NCI-H748 treated with DMSO at 0.1 percent for 48 hours (cell line): Measurements from ENCODE around the gene KRT75.
"Not testable (repeated sequence)": the region's sequence is repeated elsewhere in the genome, so short reads cannot be mapped to it uniquely, and the experiment has no call there.

ENCODE experiments used
- DNase-seq: peaks from one replicate; lab custom pipeline; 2025; lab: John Stamatoyannopoulos, UW

Gene KRT75

GRCh38 chr12:52415870-52416750, 18.1 kb downstream of the KRT75 start:
- no peak for DNase-seq

DNA sequence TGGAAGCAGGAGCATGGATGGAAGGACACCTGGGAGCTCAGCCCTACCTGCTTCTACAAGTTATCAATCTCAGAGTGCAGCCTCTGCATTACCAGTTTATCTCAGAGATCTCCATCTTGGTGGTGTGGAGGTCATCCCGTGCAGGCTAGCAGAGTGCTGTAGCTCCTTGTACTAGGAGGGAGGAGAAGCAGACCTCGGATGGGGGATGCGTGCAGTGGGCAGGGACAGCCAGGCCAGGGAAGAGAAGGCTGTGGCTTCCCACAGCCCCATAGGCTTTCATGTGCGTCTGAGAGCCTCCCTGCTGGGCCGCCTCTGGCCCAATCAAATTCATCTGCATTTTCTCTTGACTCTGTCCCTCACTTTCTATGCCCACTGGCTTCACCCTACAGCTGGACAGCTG, 19.2 kb downstream of the KRT75 start:
- no peak for DNase-seq

GRCh38 chr12:52413782-52414345, 20.3 kb downstream of the KRT75 start:
- no peak for DNase-seq

DNA sequence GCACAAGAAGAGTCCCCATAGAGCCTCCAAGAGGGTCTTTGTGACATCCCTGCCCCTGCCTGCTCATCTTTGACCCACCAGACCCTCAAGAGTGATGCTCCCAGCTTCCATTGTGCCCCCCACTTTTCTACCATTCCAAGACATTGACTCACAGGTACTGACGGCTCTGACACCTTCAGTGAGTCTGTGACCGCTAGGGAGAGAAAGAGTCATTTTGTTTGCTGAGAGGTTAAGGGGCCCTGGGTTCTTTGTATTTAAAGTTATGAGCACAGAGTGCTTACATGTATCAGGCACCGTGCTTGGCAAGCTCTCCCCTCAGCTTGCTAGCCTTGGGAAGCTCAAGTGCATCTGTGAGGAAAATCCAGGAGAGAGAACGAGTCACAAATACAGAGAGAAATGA, 21.0 kb downstream of the KRT75 start:
- DNase-seq: no peak

DNA sequence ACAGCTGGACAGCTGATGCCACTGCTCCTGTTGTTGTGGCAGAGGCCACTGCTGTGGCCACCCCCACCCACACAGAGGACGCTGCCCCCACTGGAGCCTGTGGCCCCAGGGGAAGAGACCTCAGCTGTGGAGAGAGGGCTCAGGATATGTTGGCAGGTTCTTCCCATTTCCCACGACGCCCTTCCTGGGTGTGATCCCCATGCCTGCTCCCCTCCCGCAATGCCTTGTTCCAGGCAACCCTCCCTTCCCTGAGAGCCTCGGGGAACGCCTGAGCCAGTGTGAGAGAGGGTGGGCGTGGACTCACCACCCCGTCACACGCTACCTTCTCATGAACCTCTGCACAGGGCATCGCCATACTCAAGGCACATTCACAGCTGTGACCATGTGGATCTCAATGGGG, 22.4 kb downstream of the KRT75 start:
- DNase-seq: no peak

DNA sequence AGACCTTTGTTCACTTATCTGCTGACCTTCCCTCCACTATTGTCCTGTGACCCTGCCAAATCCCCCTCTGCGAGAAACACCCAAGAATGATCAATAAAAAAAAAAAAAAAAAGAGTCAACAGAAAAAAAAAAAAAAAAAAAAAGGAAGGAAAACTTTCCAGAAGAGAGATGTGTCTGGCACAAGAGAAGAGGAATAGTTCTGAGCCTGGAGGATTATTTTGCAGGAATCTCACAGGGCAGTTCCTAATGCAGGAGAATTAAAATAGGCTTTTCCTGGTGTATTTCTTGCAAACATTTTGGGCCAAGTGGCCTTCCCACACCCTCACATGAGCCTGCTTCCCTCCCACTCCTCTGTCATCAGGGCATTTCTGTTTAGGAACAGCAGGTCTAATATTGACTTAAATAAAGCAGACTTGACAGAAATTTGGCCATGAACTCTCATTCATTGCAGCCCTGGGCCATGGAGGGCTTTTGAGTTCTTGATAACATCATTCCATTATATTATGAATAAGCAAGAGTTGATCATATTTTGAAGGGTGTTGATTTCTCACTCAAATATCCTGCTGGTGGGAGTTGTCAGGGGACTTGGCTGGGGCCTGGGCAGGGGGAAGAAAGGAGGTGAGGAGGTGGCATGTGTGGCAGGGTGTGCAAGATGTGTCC, 23.5 kb downstream of the KRT75 start:
- not testable (repeated sequence) for DNase-seq

DNA sequence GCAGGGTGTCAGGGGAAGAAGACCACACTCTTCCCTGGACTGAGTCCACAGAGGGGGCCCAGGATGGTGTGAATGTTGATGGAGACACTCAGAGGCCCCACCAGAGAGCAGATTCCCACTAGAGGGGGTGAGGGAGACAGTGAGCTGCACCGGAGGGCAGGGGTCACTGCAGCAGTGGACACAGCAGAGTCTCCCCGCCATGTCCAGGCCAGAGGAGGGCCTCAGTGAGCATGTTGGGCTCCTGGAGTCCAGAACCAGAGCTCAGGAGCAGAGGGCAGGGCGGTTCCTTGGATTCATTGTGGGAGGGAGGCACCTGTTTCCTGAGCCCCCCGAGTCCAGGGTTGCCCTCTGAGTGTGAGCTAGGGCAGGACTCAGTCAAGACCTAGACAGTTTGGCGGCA, 26.3 kb downstream of the KRT75 start:
- DNase-seq: no peak

GRCh38 chr12:52405922-52406385, 28.2 kb downstream of the KRT75 start, which contains the start of gene KRT82:
Gene KRT82, minus strand, starts transcription at chr12:52406335. Its CDS starts 58 bp downstream, at chr12:52406277.
- DNase-seq: no peak

DNA sequence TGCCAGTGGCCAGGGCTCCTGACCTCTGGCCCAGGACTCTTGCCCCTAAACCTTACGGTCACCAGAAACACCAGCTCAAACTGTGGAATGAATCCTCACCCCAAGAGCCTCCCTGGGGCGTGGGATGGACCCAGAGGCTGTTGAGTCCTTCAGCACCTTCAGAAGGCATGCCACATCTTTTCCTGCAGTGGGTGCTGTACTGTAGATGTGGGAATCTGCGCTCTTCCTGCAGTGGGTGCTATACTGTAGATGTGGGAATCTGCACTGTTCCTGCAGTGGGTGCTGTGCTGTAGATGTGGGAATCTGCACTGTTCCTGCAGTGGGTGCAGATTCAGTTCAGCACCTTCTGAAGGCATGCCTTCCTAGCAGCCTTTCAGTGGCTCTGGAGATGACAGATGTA, 29.2 kb downstream of the KRT75 start:
- DNase-seq: no peak

GRCh38 chr12:52403561-52403960, 30.6 kb downstream of the KRT75 start:
- DNase-seq: no peak

DNA sequence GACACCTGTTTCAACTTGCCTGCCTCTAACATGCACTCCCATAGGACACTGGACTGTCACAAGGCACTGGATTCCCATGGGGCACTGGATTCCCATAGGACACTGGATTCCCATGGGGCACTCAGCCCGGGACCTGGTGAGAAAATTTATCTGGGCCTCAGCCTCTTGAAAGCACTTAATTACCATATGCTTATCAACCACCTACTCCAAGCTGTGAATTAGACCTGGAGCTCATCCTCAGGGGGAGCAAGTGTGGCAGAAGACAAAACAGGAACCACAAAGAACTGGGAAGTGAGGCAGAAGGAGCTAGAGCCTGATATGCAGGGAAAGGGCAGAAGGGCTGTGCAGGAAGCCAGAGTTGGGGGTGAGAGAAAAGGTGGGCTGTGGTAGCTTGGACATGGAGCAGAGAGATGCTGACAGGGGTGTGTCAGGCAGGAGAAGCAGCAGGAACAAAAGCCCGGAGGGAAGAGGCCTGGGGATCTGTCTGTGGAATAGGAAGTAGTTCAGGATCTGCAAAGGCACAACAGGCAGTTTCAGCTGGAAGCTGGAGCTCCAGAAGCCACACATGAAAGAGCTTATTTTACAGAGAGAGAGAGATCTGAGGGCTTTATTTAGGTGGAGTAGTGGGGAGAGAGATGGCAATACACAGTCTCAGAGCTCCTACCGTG, 31.2 kb downstream of the KRT75 start:
- no peak for DNase-seq

GRCh38 chr12:52402377-52402776, 31.8 kb downstream of the KRT75 start:
- DNase-seq: no peak

DNA sequence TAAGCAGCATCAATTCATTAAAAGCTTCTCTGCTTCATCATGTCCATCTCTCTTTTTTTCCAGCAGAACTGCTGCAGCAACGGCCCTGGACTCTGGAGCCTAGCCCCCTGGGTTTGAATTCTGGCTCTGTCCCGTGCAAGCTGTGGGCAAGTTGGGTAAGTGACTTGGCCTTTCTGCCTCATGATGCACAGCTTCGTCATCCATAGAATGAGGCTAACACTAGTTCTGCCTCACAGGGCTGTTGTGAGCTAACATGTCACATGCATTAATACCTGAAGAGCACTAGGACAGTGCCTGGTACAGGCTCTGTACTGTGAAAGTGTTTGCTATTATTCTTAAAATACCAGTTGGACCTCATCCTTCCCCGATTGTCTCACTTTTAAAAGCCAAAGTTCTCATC, 32.2 kb downstream of the KRT75 start:
- no peak for DNase-seq

DNA sequence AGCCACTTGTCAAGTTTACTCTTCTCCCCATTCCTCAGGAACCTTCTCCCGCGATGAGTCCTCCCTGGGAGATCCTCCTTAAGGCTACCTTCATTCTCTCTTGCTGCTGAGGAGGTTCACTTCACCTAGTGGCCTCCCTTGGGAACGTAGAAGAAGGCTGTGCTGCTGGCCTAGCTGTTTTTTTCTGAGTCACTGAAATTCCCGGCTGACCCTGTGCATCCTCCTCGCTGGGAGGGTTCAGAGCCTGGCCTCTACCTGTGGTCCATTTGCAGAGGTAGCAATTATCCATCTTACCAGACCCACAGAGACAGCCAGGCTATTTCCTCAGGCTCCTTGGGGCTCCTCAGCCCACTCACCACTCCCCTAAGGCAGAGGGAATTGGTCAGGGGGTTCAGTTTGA, 32.6 kb downstream of the KRT75 start:
- DNase-seq: no peak

DNA sequence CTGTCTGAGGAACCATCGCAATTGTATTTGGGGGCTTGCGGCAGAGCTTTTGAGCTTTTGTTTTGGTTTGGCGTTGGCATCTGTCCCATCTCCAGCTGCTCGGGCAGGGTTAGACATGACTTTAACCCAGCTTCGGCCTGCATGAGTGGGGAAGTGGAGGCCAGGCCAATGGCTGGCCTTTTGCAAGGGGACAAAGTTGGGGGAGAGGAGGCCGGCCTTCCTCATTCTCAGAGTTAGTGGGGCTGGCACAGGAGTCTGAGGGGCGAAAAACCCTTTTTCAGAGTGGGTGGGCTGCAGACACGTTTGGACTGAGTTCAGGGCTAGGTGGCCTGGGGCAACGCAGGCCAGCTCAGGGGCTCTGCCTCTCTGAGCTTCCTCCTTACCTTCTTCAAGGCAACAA, 33.3 kb downstream of the KRT75 start:
- no peak for DNase-seq

DNA sequence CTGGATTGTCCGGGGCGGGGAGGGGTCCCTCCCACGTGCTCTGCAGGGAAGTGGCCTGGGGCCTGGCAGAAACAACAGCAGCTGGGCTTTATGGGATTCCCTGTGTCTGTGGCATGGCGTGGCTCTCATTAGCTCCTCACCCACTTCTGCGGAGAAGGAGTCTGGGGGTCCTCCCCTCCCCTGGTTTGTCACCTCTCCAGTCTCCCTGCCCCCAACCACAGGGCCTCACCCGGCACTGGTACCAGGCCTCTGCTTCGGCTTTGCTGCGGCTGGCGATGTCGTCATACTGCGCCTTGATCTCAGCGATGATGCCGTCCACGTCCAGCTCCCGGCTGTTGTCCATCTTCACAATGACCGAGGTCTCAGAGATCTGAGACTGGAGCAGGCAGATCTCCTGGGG, 34.4 kb downstream of the KRT75 start:
- DNase-seq: no peak

DNA sequence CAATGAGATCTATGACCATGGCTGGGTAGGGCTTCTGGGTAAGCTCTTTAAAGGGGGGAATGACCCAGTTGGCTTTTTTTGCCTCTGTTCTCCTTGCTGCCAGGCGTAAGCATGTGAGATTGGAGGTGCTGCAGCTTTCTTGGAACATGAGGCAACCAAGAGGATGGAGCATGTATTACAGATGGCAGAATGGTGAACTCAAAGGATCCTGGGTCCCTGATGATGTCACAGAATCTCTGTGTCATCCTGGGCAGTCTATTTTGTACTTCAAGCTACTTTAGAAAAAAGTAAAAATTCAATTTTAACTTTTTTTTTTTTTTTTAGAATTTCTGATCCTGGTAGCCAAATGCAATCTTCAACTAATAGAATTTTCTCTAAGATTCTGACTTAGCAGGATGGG, 36.0 kb downstream of the KRT75 start:
- no peak for DNase-seq

DNA sequence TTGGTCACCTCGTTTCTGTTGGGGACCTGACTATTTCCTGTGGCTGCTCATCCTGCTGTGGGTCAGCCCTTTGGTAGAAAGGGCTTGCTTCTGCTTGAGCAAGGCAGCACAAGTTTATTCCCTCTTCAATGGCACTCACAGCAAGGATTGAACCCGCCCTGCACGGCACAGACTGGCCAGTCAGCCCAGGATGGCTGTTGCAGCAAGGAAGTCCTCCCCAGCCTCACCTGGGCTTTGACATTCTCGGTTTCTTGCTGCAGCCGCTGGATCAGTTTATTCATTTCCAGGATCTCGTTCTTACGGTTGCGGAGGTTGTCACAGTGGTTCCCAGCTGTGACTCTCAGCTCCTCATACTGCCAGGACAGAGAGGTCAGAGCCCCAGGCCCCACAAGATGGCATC, 37.5 kb downstream of the KRT75 start:
- no peak for DNase-seq

DNA sequence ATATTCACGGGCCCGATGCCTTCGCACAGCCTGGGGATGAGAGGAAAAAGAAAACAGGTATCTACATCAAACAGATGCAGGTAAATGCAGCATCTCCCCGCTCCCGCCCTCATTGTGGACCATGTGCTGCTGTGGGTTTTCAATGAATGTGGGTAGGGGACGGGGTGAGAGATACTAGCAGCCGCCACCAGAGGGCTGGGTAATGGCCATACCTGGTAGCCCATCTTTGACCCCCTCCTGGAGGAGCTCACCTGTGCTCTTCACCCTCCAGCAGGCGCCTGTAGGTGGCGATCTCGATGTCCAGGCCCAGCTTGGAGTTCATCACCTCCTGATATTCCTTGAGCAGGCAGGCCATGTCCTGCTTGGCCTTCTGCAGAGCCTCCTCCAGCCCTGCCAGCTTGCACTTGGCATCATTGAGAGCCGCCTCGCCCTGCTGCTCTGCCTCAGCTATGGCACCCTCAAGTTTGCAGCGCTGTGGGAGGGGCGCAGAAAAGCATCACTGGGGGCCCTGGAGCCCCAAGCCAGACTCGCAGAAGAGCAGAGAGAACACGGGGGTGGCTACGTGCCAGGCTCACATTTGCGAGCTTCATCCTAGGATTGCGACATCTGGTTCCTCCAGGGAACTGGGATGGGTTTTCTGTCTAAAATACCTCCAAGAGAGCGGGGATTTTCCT, 38.3 kb downstream of the KRT75 start:
- peak; percentile 9 for DNase-seq

DNA sequence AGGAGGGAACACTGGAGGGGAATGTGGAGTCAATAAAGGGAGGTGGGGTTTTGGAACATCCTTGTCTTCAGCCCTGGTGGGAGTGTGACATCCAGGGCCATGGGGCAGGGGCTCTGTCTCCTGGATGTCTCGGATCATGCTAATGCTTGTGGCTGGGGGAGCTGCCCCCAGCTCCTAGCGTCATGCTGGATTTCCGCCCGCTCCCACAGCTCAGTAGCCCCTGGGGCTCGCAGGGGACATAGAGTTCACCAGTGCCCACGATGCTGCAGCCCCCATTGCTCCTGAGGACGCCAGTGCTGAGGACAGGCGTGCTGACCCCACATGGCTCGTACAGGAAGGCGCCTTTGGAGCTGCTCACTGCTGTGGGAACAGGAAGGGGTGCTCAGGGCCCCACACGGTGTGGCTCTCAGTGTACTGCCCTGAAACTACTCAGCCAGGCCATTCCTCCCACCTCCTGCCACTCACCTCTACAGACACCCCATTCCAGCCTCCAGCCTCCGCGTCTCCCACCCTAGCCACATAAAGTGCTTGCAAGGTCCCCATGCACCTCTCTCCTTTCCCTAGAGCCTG, 39.2 kb downstream of the KRT75 start:
- DNase-seq: no peak

- no peak for DNase-seq
These were observed 41.6 kb downstream of the KRT75 start for GRCh38 chr12:52392465-52393007.
